ENCODE data around the gene CYP8B1. TPM values are rescaled to one million over a fixed set of nuclear protein-coding genes. Genes with fewer than 3 reads are reported as not detected.

CYP8B1 gene, protein sequence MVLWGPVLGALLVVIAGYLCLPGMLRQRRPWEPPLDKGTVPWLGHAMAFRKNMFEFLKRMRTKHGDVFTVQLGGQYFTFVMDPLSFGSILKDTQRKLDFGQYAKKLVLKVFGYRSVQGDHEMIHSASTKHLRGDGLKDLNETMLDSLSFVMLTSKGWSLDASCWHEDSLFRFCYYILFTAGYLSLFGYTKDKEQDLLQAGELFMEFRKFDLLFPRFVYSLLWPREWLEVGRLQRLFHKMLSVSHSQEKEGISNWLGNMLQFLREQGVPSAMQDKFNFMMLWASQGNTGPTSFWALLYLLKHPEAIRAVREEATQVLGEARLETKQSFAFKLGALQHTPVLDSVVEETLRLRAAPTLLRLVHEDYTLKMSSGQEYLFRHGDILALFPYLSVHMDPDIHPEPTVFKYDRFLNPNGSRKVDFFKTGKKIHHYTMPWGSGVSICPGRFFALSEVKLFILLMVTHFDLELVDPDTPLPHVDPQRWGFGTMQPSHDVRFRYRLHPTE
- total RNA-seq = not detected in 2 replicates

DNA sequence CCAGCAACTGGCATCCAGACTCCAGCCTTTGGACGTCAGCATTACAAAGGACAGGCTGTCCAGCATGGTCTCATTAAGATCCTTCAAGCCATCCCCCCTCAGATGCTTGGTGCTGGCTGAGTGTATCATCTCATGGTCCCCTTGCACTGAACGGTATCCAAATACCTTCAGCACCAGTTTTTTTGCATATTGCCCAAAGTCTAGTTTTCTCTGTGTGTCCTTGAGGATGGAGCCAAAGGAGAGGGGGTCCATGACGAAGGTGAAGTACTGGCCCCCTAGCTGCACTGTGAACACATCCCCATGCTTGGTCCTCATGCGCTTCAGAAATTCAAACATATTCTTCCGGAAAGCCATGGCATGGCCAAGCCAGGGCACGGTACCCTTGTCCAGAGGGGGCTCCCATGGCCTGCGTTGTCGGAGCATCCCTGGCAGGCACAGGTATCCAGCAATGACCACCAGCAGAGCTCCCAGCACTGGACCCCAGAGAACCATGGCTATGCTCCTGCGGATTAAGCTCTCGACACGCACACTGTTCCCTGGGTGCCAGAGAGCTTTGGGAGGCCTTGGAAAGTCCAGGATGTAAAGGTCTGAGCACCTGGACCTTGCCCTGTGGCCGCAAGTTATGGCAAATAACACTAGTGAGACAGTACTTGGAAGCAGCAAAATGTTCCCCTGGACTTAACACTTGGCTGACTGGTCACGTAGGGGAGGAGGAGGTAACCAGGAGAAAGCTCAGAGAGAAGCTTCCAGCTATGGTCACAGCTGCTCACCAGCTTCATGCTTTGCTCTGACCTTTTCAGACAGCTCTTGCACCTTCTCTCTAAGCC lies at the start of gene CYP8B1:
Gene CYP8B1, minus strand, starts transcription at position 555 of the 827 bp plus-strand sequence. Its CDS starts 63 bp downstream, at position 492.
- Mint-ChIP-seq H3K4me1 (peaks cover 2% of the 10 kb centered on the region), H3K4me3 (no peak within 1 kb of the TSS), H3K9me3 (no peaks in the 10 kb centered on the region), H3K27ac (no peak within 1 kb of the TSS), H3K27me3 (no peaks in the 10 kb centered on the region), H3K36me3 (ENCODE audit: low read depth) (no peaks in the 10 kb centered on the region)
- ChIA-PET POLR2A (no interaction called here), CTCF (interaction anchor here (1.6 kb wide), 1 partner anchor 96 kb away, joined by 4 read pairs; no protein-coding TSS in a partner anchor)
- no peak for ATAC-seq (ENCODE audit: low read depth)
- no peak for DNase-seq
- intact Hi-C loops (cut with micrococcal nuclease) = no loop called here
- TF ChIP-seq, protein P1, sequence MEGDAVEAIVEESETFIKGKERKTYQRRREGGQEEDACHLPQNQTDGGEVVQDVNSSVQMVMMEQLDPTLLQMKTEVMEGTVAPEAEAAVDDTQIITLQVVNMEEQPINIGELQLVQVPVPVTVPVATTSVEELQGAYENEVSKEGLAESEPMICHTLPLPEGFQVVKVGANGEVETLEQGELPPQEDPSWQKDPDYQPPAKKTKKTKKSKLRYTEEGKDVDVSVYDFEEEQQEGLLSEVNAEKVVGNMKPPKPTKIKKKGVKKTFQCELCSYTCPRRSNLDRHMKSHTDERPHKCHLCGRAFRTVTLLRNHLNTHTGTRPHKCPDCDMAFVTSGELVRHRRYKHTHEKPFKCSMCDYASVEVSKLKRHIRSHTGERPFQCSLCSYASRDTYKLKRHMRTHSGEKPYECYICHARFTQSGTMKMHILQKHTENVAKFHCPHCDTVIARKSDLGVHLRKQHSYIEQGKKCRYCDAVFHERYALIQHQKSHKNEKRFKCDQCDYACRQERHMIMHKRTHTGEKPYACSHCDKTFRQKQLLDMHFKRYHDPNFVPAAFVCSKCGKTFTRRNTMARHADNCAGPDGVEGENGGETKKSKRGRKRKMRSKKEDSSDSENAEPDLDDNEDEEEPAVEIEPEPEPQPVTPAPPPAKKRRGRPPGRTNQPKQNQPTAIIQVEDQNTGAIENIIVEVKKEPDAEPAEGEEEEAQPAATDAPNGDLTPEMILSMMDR (IDR thresholded peaks at IDR 0.05) = no peak

DNA sequence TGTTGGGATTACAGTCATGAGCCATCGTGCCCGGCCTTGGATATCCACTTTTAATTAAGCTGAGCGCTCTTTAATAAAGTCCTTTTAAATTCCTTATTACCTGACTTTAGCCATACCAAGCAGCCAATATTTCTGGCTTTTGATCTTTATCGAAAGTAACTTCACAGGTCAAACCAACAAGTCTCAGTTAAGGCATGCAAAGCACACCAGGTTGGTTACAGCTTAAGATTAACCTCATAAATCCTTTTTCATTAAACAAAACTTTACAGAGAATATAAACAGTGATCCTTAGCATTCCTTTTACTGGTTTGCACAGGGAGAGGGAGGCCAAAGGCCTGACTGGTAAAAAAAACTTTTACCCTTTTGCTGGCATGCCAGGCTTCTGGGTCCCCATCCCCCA lies 47.9 kb upstream of the CYP8B1 start:
- TF ChIP-seq, protein P1 (IDR thresholded peaks at IDR 0.05) = no peak
- ChIA-PET CTCF (no interaction called here), POLR2A (no interaction called here)
- Mint-ChIP-seq H3K36me3 (ENCODE audit: low read depth) (no peaks in the 10 kb centered on the region), H3K4me3 (no peak overlapping the region), H3K9me3 (peaks cover 2% of the 10 kb centered on the region), H3K27me3 (peaks cover 8% of the 10 kb centered on the region), H3K4me1 (no peaks in the 10 kb centered on the region), H3K27ac (no peak overlapping the region)
- intact Hi-C loops (cut with micrococcal nuclease) = no loop called here
- no peak for ATAC-seq (ENCODE audit: low read depth)
- DNase-seq = no peak

DNA sequence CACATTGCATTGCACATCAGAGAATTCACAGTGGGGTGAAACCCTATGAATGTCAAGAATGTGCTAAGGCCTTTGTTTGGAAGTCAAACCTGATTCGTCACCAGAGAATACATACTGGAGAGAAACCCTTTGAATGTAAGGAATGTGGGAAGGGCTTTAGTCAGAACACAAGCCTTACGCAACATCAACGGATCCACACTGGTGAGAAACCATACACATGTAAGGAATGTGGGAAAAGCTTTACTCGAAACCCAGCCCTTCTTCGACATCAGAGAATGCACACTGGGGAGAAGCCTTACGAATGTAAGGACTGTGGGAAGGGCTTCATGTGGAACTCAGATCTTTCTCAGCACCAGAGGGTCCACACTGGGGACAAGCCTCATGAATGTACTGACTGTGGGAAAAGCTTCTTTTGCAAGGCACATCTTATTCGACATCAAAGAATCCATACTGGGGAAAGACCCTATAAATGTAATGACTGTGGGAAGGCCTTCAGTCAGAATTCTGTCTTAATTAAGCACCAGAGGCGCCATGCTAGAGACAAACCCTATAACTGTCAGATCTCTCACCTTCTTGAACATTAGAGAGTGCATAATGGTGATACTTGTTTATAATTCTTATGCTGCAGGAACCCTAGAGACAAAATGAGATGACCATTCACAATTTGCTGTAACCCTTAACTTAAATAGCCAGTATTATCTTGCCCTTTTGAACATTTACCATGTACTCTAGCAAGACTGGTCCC lies 39.3 kb upstream of the CYP8B1 start:
- Mint-ChIP-seq H3K36me3 (ENCODE audit: low read depth) (peaks cover 5% of the 10 kb centered on the region), H3K27me3 (peaks cover 3% of the 10 kb centered on the region), H3K4me3 (no peak overlapping the region), H3K9me3 (peaks cover 36% of the 10 kb centered on the region), H3K27ac (no peak overlapping the region), H3K4me1 (no peaks in the 10 kb centered on the region)
- DNase-seq (no peak), ATAC-seq (ENCODE audit: low read depth) (no peak)
- CTCF ChIA-PET = no interaction called here
- intact Hi-C loops (cut with micrococcal nuclease) = no loop called here
- POLR2A ChIA-PET = no interaction called here
- TF ChIP-seq, protein P1 (IDR thresholded peaks at IDR 0.05) = no peak

DNA sequence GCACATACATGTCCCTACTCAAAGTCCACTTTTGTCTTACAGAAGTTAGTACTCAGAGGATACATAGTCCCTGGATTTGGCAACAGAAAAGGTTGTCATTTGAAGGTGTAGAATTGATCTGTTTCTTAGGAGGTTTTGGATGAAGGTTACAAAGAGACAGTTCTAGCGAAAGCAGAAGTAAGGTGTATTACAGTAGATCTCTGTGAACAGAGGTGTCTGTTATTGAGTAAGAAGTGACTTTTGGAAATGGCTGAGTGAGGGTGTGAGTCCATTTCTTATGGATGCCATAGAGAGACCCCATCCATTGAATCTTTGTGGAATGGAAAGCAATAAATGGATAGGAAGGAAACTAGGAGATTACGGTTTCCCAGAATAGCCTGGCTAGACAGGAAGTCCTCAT lies 35.9 kb upstream of the CYP8B1 start:
- Mint-ChIP-seq H3K27me3 (peaks cover 22% of the 10 kb centered on the region), H3K27ac (no peak overlapping the region), H3K4me3 (no peak overlapping the region), H3K9me3 (peaks cover 26% of the 10 kb centered on the region), H3K4me1 (peaks cover 2% of the 10 kb centered on the region), H3K36me3 (ENCODE audit: low read depth) (peaks cover 5% of the 10 kb centered on the region)
- ChIA-PET CTCF (no interaction called here), POLR2A (no interaction called here)
- TF ChIP-seq, protein P1 (IDR thresholded peaks at IDR 0.05) = no peak
- no peak for ATAC-seq (ENCODE audit: low read depth)
- no peak for DNase-seq
- intact Hi-C loops (cut with micrococcal nuclease) = no loop called here
